Dorsolateral prefrontal cortex (tissue), 118 donors: Measurements from ENCODE around the gene STAC2. TPM values are rescaled to one million over a fixed set of nuclear protein-coding genes. Genes with fewer than 3 reads are reported as not detected.

Source experiments
- total RNA-seq, 120 experiments: library from RNA; stranded (reverse); gene quantifications; one replicate each; pipeline versions ENCODE4 v1.2.3 to v1.2.4, GENCODE V29; 2022

STAC2 gene
- total RNA-seq, 120 experiments from 2014 or later, result 16.2 to 113 (median 58.6) TPM

Other genes starting within 250 kb of the STAC2 start
- gene PLXDC1, start 74.3 kb downstream of the STAC2 start, total RNA-seq, result 10 to 100 TPM; 16.5 to 57.0 (median 33.4) TPM
- gene ARL5C, start 59.8 kb downstream of the STAC2 start, total RNA-seq, result 1 to 10 TPM in 37 of 120 experiments, under 1 TPM in 58, not detected in 25; 0.18 to 2.6 (median 0.79) TPM
- 100 to 1,000 TPM in 63 of 120 experiments, 10 to 100 TPM in 57; 43.6 to 155 (median 101) TPM for gene CACNB1, start 28.3 kb downstream of the STAC2 start, total RNA-seq
- 100 to 1,000 TPM; 415 to 719 (median 536) TPM for gene RPL19, start 25.7 kb downstream of the STAC2 start, total RNA-seq
- 10 to 100 TPM; 31.2 to 70.6 (median 49.0) TPM for gene FBXL20, start 175.7 kb upstream of the STAC2 start, total RNA-seq
- gene MED1, start 225.3 kb upstream of the STAC2 start, total RNA-seq, result 10 to 100 TPM; 19.1 to 29.7 (median 24.8) TPM
- gene CDK12, start 235.5 kb upstream of the STAC2 start, total RNA-seq, result 10 to 100 TPM; 39.8 to 91.0 (median 63.5) TPM